ENCODE measurements around the gene MED26. TPM values are rescaled to one million over a fixed set of nuclear protein-coding genes. Genes with fewer than 3 reads are reported as not detected.

Gene MED26
- total and polyA plus RNA-seq, 9 of the 15 experiments (the other 6 are each of a cell fraction or from before 2014, with no cell fraction given): 0.71 to 15.1 (median 6.2) TPM

DNA sequence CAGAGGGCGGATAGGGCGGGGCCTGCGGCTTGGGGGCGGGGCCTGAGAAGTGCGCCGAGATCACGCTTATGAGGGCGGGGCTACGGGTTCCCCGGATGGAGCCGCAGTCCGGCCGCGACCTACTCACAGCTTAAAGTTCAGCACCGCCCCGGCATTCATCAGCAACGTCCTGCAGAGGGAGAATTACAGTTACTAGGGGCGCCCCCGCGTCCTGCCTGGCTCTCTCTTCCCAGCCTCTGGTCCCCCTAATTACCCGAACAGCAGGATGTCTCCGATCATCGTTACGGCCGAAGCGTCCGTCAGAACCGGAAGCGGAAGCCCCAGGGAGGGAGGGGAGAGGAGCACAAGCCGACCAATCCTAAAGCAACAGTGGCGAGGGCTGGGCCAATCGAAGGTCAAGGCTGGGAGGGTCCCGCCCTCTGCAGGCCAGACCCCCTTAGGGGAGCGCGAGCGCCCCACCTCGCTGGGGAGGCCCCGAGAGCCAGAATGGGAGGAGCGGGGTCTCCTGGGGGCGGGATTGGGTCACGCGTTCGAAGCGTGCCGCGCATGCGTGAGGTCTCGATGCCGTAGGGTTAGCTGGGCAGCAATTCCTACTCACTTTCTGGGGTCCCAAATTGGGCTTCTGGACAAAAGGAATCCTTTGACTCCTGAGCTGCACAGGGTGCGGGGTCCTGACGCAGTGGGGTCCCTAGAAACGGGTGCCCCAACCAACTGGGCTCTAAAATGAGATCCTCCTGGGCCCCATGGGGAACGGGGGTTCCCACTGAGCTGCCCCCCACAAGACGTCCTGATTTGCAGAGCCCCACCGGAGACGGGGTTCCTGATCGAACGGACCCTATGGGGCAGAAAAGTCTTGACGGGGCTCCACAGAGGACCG is 32.1 kb upstream of the MED26 start, which contains the start of gene SMIM7 (continued):
- TF ChIP-seq, protein P1, sequence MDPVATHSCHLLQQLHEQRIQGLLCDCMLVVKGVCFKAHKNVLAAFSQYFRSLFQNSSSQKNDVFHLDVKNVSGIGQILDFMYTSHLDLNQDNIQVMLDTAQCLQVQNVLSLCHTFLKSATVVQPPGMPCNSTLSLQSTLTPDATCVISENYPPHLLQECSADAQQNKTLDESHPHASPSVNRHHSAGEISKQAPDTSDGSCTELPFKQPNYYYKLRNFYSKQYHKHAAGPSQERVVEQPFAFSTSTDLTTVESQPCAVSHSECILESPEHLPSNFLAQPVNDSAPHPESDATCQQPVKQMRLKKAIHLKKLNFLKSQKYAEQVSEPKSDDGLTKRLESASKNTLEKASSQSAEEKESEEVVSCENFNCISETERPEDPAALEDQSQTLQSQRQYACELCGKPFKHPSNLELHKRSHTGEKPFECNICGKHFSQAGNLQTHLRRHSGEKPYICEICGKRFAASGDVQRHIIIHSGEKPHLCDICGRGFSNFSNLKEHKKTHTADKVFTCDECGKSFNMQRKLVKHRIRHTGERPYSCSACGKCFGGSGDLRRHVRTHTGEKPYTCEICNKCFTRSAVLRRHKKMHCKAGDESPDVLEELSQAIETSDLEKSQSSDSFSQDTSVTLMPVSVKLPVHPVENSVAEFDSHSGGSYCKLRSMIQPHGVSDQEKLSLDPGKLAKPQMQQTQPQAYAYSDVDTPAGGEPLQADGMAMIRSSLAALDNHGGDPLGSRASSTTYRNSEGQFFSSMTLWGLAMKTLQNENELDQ (CRISPR knock-in tag; IDR thresholded peaks at IDR 0.05; ENCODE audit: borderline replicate concordance): no peak
- TF ChIP-seq, protein P2, sequence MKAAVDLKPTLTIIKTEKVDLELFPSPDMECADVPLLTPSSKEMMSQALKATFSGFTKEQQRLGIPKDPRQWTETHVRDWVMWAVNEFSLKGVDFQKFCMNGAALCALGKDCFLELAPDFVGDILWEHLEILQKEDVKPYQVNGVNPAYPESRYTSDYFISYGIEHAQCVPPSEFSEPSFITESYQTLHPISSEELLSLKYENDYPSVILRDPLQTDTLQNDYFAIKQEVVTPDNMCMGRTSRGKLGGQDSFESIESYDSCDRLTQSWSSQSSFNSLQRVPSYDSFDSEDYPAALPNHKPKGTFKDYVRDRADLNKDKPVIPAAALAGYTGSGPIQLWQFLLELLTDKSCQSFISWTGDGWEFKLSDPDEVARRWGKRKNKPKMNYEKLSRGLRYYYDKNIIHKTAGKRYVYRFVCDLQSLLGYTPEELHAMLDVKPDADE (conservative IDR thresholded peaks at IDR 0.05; ENCODE audit: control insufficient read depth, low read depth, low read length): no peak
- TF ChIP-seq CHD2 (IDR thresholded peaks at IDR 0.05; ENCODE audit: low read depth, low read length) (peak; percentile 84), DMBX1 (CRISPR knock-in tag; IDR thresholded peaks at IDR 0.05; ENCODE audit: borderline replicate concordance) (0 out of 2 replicates have a peak, but pooled peaks have one; percentile 31), ZNF197 (CRISPR knock-in tag; IDR thresholded peaks at IDR 0.05; ENCODE audit: low read depth) (no peak), MED1 (CRISPR knock-in tag; IDR thresholded peaks at IDR 0.05; ENCODE audit: borderline replicate concordance) (no peak), NFRKB (IDR thresholded peaks at IDR 0.05; ENCODE audit: low read depth) (no peak), JUND (IDR thresholded peaks at IDR 0.05; ENCODE audit: borderline replicate concordance, low read depth, low read length) (peak; percentile 46), JUND (tag; IDR thresholded peaks at IDR 0.05; ENCODE audit: borderline replicate concordance, low read depth, low read length) (no peak; the same call in 2 of the 3 replicates), EGR1 (conservative IDR thresholded peaks at IDR 0.05) (peak; percentile 47), TCF3 (CRISPR knock-in tag; IDR thresholded peaks at IDR 0.05) (0 out of 2 replicates have a peak, but pooled peaks have one; percentile 4), ZBED1 (IDR thresholded peaks at IDR 0.05) (peak; percentile 9; the same call in 1 of the 2 replicates), ADNP (tag; IDR thresholded peaks at IDR 0.05) (no peak), DNMT1 (IDR thresholded peaks at IDR 0.05) (no peak), RBBP5 (IDR thresholded peaks at IDR 0.05; ENCODE audit: borderline replicate concordance, insufficient read depth, low read length, poor library complexity, severe bottlenecking) (peak; percentile 92), ZFP30 (CRISPR knock-in tag; IDR thresholded peaks at IDR 0.05; ENCODE audit: borderline replicate concordance) (no peak)
- TF ChIP-seq, protein P3, sequence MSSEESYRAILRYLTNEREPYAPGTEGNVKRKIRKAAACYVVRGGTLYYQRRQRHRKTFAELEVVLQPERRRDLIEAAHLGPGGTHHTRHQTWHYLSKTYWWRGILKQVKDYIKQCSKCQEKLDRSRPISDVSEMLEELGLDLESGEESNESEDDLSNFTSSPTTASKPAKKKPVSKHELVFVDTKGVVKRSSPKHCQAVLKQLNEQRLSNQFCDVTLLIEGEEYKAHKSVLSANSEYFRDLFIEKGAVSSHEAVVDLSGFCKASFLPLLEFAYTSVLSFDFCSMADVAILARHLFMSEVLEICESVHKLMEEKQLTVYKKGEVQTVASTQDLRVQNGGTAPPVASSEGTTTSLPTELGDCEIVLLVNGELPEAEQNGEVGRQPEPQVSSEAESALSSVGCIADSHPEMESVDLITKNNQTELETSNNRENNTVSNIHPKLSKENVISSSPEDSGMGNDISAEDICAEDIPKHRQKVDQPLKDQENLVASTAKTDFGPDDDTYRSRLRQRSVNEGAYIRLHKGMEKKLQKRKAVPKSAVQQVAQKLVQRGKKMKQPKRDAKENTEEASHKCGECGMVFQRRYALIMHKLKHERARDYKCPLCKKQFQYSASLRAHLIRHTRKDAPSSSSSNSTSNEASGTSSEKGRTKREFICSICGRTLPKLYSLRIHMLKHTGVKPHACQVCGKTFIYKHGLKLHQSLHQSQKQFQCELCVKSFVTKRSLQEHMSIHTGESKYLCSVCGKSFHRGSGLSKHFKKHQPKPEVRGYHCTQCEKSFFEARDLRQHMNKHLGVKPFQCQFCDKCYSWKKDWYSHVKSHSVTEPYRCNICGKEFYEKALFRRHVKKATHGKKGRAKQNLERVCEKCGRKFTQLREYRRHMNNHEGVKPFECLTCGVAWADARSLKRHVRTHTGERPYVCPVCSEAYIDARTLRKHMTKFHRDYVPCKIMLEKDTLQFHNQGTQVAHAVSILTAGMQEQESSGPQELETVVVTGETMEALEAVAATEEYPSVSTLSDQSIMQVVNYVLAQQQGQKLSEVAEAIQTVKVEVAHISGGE (CRISPR knock-in tag; IDR thresholded peaks at IDR 0.05): peak in 1 of 3 experiments; percentile 78; a peak in 2 of 6 replicates

All from K562 (cell line).